ENCODE measurements around the gene KCNJ12. TPM values are rescaled to one million over a fixed set of nuclear protein-coding genes. Genes with fewer than 3 reads are reported as not detected.
"Not testable (repeated sequence)": the region's sequence is repeated elsewhere in the genome, so short reads cannot be mapped to it uniquely, and the experiment has no call there.

KCNJ12 gene
- total RNA-seq, 1 experiment from 2014 or later, result 5.8 TPM

GRCh38 chr17:21345236-21345635 is 30.9 kb upstream of the KCNJ12 start (continued):
- TF ChIP-seq CTCF (IDR thresholded peaks at IDR 0.05 in 2 of 3, conservative IDR thresholded peaks at IDR 0.05 in 1 of 3; ENCODE audit: borderline replicate concordance in 1 of 3, insufficient read depth in 1 of 3, low read depth in 2 of 3, low read length in 2 of 3) (no peak), ATF3 (IDR thresholded peaks at IDR 0.05) (no peak), ZFX (IDR thresholded peaks at IDR 0.05) (no peak)

- H3K9me3 ChIP-seq (ENCODE audit: control insufficient read depth in 1 of 2, insufficient read depth in 1 of 2, low read depth in 1 of 2, low read length in 2 of 2); DNase-seq (ENCODE audit: low read depth, low spot score); H3K79me2 ChIP-seq (ENCODE audit: insufficient read depth, low read length); H3K9me2 ChIP-seq (ENCODE audit: insufficient read depth); POLR2A ChIA-PET; H3K4me2 ChIP-seq (ENCODE audit: low read length); H3K4me1 ChIP-seq (ENCODE audit: control insufficient read depth in 1 of 2, insufficient read depth in 2 of 2, low read length in 2 of 2); H4K20me1 ChIP-seq (ENCODE audit: insufficient read depth); H3K27ac ChIP-seq (ENCODE audit: low read depth, low read length); RAD21 ChIA-PET (ENCODE audit: low non-redundant PET in 1 of 2, low total read pairs in 2 of 2, uncharacterized antibody in 2 of 2, unreplicated experiment in 2 of 2); H3K4me3 ChIP-seq (replicated peaks in 1 of 2; ENCODE audit: low read depth in 1 of 2, low read length in 2 of 2); intact Hi-C loops (cut with micrococcal nuclease); H3K36me3 ChIP-seq (ENCODE audit: control insufficient read depth in 1 of 2, insufficient read depth in 2 of 2, low read length in 2 of 2); ATAC-seq; BruUV-seq (replicated peaks); CTCF ChIA-PET; H3K27me3 ChIP-seq (ENCODE audit: insufficient read depth, low read length); H3K9ac ChIP-seq (ENCODE audit: low read length); H2AFZ ChIP-seq (ENCODE audit: low read depth, low read length, poor library complexity, severe bottlenecking): not testable (repeated sequence)
Observed at GRCh38 chr17:21346107-21346506, 30.1 kb upstream of the KCNJ12 start.

GRCh38 chr17:21346651-21347250 is 29.4 kb upstream of the KCNJ12 start:
- ATAC-seq; H3K36me3 ChIP-seq (ENCODE audit: control insufficient read depth in 1 of 2, insufficient read depth in 2 of 2, low read length in 2 of 2); BruUV-seq (replicated peaks); H3K79me2 ChIP-seq (ENCODE audit: insufficient read depth, low read length); H3K4me1 ChIP-seq (ENCODE audit: control insufficient read depth in 1 of 2, insufficient read depth in 2 of 2, low read length in 2 of 2); RAD21 ChIA-PET (ENCODE audit: low non-redundant PET in 1 of 2, low total read pairs in 2 of 2, uncharacterized antibody in 2 of 2, unreplicated experiment in 2 of 2); intact Hi-C loops (cut with micrococcal nuclease); H4K20me1 ChIP-seq (ENCODE audit: insufficient read depth); H3K27me3 ChIP-seq (ENCODE audit: insufficient read depth, low read length); H3K9ac ChIP-seq (ENCODE audit: low read length); H2AFZ ChIP-seq (ENCODE audit: low read depth, low read length, poor library complexity, severe bottlenecking); H3K4me2 ChIP-seq (ENCODE audit: low read length); H3K27ac ChIP-seq (ENCODE audit: low read depth, low read length); H3K9me2 ChIP-seq (ENCODE audit: insufficient read depth); POLR2A ChIA-PET; H3K9me3 ChIP-seq (ENCODE audit: control insufficient read depth in 1 of 2, insufficient read depth in 1 of 2, low read depth in 1 of 2, low read length in 2 of 2); DNase-seq (ENCODE audit: low read depth, low spot score); CTCF ChIA-PET; H3K4me3 ChIP-seq (replicated peaks in 1 of 2; ENCODE audit: low read depth in 1 of 2, low read length in 2 of 2): not testable (repeated sequence)

- H3K9me2 ChIP-seq (ENCODE audit: insufficient read depth); H3K4me1 ChIP-seq (ENCODE audit: control insufficient read depth in 1 of 2, insufficient read depth in 2 of 2, low read length in 2 of 2); H3K9me3 ChIP-seq (ENCODE audit: control insufficient read depth in 1 of 2, insufficient read depth in 1 of 2, low read depth in 1 of 2, low read length in 2 of 2); POLR2A ChIA-PET; RAD21 ChIA-PET (ENCODE audit: low non-redundant PET in 1 of 2, low total read pairs in 2 of 2, uncharacterized antibody in 2 of 2, unreplicated experiment in 2 of 2); H4K20me1 ChIP-seq (ENCODE audit: insufficient read depth); H3K27me3 ChIP-seq (ENCODE audit: insufficient read depth, low read length); H3K4me3 ChIP-seq (replicated peaks in 1 of 2; ENCODE audit: low read depth in 1 of 2, low read length in 2 of 2); ATAC-seq; H3K79me2 ChIP-seq (ENCODE audit: insufficient read depth, low read length); CTCF ChIA-PET; H2AFZ ChIP-seq (ENCODE audit: low read depth, low read length, poor library complexity, severe bottlenecking); BruUV-seq (replicated peaks); H3K4me2 ChIP-seq (ENCODE audit: low read length); intact Hi-C loops (cut with micrococcal nuclease); DNase-seq (ENCODE audit: low read depth, low spot score); H3K9ac ChIP-seq (ENCODE audit: low read length); H3K27ac ChIP-seq (ENCODE audit: low read depth, low read length); H3K36me3 ChIP-seq (ENCODE audit: control insufficient read depth in 1 of 2, insufficient read depth in 2 of 2, low read length in 2 of 2): not testable (repeated sequence)
Observed at GRCh38 chr17:21347660-21348059, 28.5 kb upstream of the KCNJ12 start.

Measured in HCT116 (cell line).